HEK293T (cell line): Measurements from ENCODE around the gene TMEM254.

ENCODE experiments used
- ELF4 ChIP-seq: fragments of 450-650 bp; IDR thresholded peaks from 2 replicates; pipeline ENCODE4 v1.6.1; 2017; ENCODE audit warnings: antibody characterized with exemption
- FOXA1 ChIP-seq: fragments of 450-650 bp; IDR thresholded peaks from 2 replicates; pipeline ENCODE4 v1.6.1; 2016; ENCODE audit warnings: mild to moderate bottlenecking
- FOXK2 ChIP-seq: fragments of 450-650 bp; IDR thresholded peaks from 2 replicates; pipeline ENCODE4 v1.6.1; 2016; ENCODE audit warnings: mild to moderate bottlenecking
- FOXM1 ChIP-seq: fragments of 450-650 bp; IDR thresholded peaks from 2 replicates; pipeline ENCODE4 v1.6.1; 2017; ENCODE audit warnings: mild to moderate bottlenecking, borderline replicate concordance
- HDGF ChIP-seq: fragments of 450-650 bp; IDR thresholded peaks from 2 replicates; pipeline ENCODE4 v1.6.1; 2017; ENCODE audit warnings: antibody characterized with exemption, borderline replicate concordance
- LEF1 ChIP-seq: fragments of 450-650 bp; IDR thresholded peaks from 2 replicates; pipeline ENCODE4 v1.6.1; 2017; ENCODE audit warnings: mild to moderate bottlenecking, borderline replicate concordance
- PKNOX1 ChIP-seq: fragments of 450-650 bp; IDR thresholded peaks from 2 replicates; pipeline ENCODE4 v1.6.1; 2016
- SP1 ChIP-seq: fragments of 450-650 bp; IDR thresholded peaks from 2 replicates; pipeline ENCODE4 v1.6.1; 2017
- SUZ12 ChIP-seq: fragments of 450-650 bp; IDR thresholded peaks from 2 replicates; pipeline ENCODE4 v1.6.1; 2016; ENCODE audit warnings: mild to moderate bottlenecking
- TARDBP ChIP-seq: fragments of 450-650 bp; IDR thresholded peaks from 2 replicates; pipeline ENCODE4 v1.6.1; 2016

- TF ChIP-seq FOXK2 (no peak), FOXA1 (no peak), SP1 (no peak), SUZ12 (no peak), PKNOX1 (no peak), ELF4 (no peak), TARDBP (no peak), FOXM1 (no peak), HDGF (no peak), LEF1 (no peak)
These were observed 30.2 kb downstream of the TMEM254 start for GRCh38 chr10:80108576-80109239.
